Right kidney (tissue), 9 donors: ENCODE data around the gene GRAMD2A.
A peak's percentile ranks its signal among the peaks of the same experiment; 100 is the strongest.

Experiments
- DNase-seq: peaks from one replicate; pipeline ENCODE4 v3.0.0-alpha.2; 2016
- long read RNA-seq, 8 donors: transcript quantifications; one replicate each; lab custom pipeline, GENCODE V29; 2026

GRAMD2A gene
- long read RNA-seq, donor 1, partial matches to known transcripts, result 0 of 1 reads
- long read RNA-seq, donor 1, other reads (novel, unspliced or antisense), result 0 of 1 reads
- long read RNA-seq, donor 2, result 0 reads
- long read RNA-seq, donor 3, result 0 reads
- long read RNA-seq, donor 4, result 0 reads
- long read RNA-seq, donor 5, result 0 reads
- long read RNA-seq, donor 6, result 0 reads
- long read RNA-seq, donor 7, result 0 reads
- long read RNA-seq, donor 8, partial matches to known transcripts, result 0 of 1 reads
- long read RNA-seq, donor 8, other reads (novel, unspliced or antisense), result 0 of 1 reads

- peak; percentile 63 for DNase-seq
These were observed at the start of gene GRAMD2A for GRCh38 chr15:72197460-72198355. Gene GRAMD2A, minus strand, starts transcription at chr15:72197787.

- DNase-seq, result no peak
These were observed 45.3 kb upstream of the GRAMD2A start for GRCh38 chr15:72242775-72243370.

- no peak for DNase-seq
These were observed 42.1 kb upstream of the GRAMD2A start for GRCh38 chr15:72239652-72240051.

- no peak for DNase-seq
These were observed 41.0 kb upstream of the GRAMD2A start for GRCh38 chr15:72238586-72238985.

- no peak for DNase-seq
These were observed 40.3 kb upstream of the GRAMD2A start for GRCh38 chr15:72237853-72238224.

GRCh38 chr15:72237029-72237852 is 39.7 kb upstream of the GRAMD2A start:
- no peak for DNase-seq

GRCh38 chr15:72236381-72237003 is 38.9 kb upstream of the GRAMD2A start:
- DNase-seq, result no peak

- DNase-seq, result no peak
These were observed 37.7 kb upstream of the GRAMD2A start for GRCh38 chr15:72235298-72235697.

- no peak for DNase-seq
These were observed 36.2 kb upstream of the GRAMD2A start for GRCh38 chr15:72233769-72234168.

- no peak for DNase-seq
These were observed 34.4 kb upstream of the GRAMD2A start for GRCh38 chr15:72231833-72232478.

GRCh38 chr15:72231066-72231832 is 33.7 kb upstream of the GRAMD2A start, which contains the start of gene PKM:
Gene PKM, minus strand, starts transcription at chr15:72231190. Its CDS starts 12,093 bp downstream, at chr15:72219097.
- DNase-seq, result peak; percentile 96

GRCh38 chr15:72230197-72231065 is 32.8 kb upstream of the GRAMD2A start:
- DNase-seq, result no peak

- peak; percentile 82 for DNase-seq
These were observed 32.3 kb upstream of the GRAMD2A start for GRCh38 chr15:72229947-72230196.

- DNase-seq, result peak; percentile 44
These were observed 31.7 kb upstream of the GRAMD2A start for GRCh38 chr15:72229076-72229946.

GRCh38 chr15:72227720-72228119 is 30.1 kb upstream of the GRAMD2A start:
- no peak for DNase-seq

GRCh38 chr15:72227192-72227586 is 29.6 kb upstream of the GRAMD2A start:
- no peak for DNase-seq

GRCh38 chr15:72223278-72223677 is 25.7 kb upstream of the GRAMD2A start:
- DNase-seq, result no peak

GRCh38 chr15:72222393-72222792 is 24.8 kb upstream of the GRAMD2A start:
- DNase-seq, result no peak

GRCh38 chr15:72220687-72221086 is 23.1 kb upstream of the GRAMD2A start:
- DNase-seq, result no peak
